ENCODE results near the gene TAGLN3. TPM values are rescaled to one million over a fixed set of nuclear protein-coding genes. Genes with fewer than 3 reads are reported as not detected.
A peak's percentile ranks its signal among the peaks of the same experiment; 100 is the strongest.

Gene TAGLN3
- total and polyA plus RNA-seq, 4 donors: not detected

GRCh38 chr3:112012205-112012992 lies 13.7 kb downstream of the TAGLN3 start:
- no peak for TF ChIP-seq YY1 (IDR thresholded peaks at IDR 0.05)
- TF ChIP-seq, protein P1, sequence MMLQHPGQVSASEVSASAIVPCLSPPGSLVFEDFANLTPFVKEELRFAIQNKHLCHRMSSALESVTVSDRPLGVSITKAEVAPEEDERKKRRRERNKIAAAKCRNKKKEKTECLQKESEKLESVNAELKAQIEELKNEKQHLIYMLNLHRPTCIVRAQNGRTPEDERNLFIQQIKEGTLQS (IDR thresholded peaks at IDR 0.05): no peak
- no peak for TF ChIP-seq RXRA (IDR thresholded peaks at IDR 0.05)
- TF ChIP-seq HNF4G (IDR thresholded peaks at IDR 0.05): no peak
- TF ChIP-seq TAF1 (conservative IDR thresholded peaks at IDR 0.05): no peak
- TF ChIP-seq, protein P2, sequence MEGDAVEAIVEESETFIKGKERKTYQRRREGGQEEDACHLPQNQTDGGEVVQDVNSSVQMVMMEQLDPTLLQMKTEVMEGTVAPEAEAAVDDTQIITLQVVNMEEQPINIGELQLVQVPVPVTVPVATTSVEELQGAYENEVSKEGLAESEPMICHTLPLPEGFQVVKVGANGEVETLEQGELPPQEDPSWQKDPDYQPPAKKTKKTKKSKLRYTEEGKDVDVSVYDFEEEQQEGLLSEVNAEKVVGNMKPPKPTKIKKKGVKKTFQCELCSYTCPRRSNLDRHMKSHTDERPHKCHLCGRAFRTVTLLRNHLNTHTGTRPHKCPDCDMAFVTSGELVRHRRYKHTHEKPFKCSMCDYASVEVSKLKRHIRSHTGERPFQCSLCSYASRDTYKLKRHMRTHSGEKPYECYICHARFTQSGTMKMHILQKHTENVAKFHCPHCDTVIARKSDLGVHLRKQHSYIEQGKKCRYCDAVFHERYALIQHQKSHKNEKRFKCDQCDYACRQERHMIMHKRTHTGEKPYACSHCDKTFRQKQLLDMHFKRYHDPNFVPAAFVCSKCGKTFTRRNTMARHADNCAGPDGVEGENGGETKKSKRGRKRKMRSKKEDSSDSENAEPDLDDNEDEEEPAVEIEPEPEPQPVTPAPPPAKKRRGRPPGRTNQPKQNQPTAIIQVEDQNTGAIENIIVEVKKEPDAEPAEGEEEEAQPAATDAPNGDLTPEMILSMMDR (IDR thresholded peaks at IDR 0.05; ENCODE audit: low read depth, low read length, missing input control): no peak
- no peak for TF ChIP-seq RAD21 (IDR thresholded peaks at IDR 0.05)
- TF ChIP-seq NR2F2 (IDR thresholded peaks at IDR 0.05): no peak
- TF ChIP-seq EGR1 (IDR thresholded peaks at IDR 0.05; ENCODE audit: low read depth in 2 of 2): no peak
- no peak for TF ChIP-seq HNF4A (conservative IDR thresholded peaks at IDR 0.05)
- no peak for TF ChIP-seq FOXA1 (IDR thresholded peaks at IDR 0.05)
- no peak for TF ChIP-seq FOXA2 (IDR thresholded peaks at IDR 0.05)
- TF ChIP-seq, protein P3, sequence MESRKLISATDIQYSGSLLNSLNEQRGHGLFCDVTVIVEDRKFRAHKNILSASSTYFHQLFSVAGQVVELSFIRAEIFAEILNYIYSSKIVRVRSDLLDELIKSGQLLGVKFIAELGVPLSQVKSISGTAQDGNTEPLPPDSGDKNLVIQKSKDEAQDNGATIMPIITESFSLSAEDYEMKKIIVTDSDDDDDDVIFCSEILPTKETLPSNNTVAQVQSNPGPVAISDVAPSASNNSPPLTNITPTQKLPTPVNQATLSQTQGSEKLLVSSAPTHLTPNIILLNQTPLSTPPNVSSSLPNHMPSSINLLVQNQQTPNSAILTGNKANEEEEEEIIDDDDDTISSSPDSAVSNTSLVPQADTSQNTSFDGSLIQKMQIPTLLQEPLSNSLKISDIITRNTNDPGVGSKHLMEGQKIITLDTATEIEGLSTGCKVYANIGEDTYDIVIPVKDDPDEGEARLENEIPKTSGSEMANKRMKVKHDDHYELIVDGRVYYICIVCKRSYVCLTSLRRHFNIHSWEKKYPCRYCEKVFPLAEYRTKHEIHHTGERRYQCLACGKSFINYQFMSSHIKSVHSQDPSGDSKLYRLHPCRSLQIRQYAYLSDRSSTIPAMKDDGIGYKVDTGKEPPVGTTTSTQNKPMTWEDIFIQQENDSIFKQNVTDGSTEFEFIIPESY (IDR thresholded peaks at IDR 0.05): no peak
- TF ChIP-seq, protein P4, sequence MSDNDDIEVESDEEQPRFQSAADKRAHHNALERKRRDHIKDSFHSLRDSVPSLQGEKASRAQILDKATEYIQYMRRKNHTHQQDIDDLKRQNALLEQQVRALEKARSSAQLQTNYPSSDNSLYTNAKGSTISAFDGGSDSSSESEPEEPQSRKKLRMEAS (IDR thresholded peaks at IDR 0.05): no peak
- Histone ChIP-seq H3K27ac (ENCODE audit: low read depth in 1 of 2, low read length in 2 of 2) (no peak overlapping the region), H3K9ac (ENCODE audit: low read depth in 1 of 2, low read length in 2 of 2) (no peak overlapping the region), H3K9me3 (ENCODE audit: control insufficient read depth in 4 of 4, low read length in 3 of 4) (no peaks in the 10 kb centered on the region), H3K36me3 (ENCODE audit: control insufficient read depth in 4 of 4, insufficient read depth in 3 of 4, low read depth in 1 of 4, low read length in 3 of 4) (no peaks in the 10 kb centered on the region), H3K4me1 (ENCODE audit: control insufficient read depth in 4 of 4, insufficient read depth in 4 of 4, low read length in 3 of 4) (peaks cover 2 to 19% (median 10%) of the 10 kb centered on the region in 4 donors), H3K4me3 (ENCODE audit: low read depth in 1 of 3, low read length in 3 of 3) (no peak overlapping the region), H3K27me3 (ENCODE audit: control insufficient read depth in 4 of 4, insufficient read depth in 4 of 4, low read length in 3 of 4) (no peaks in the 10 kb centered on the region)
- 67% methylated on average over 6 of the region's 6 CpGs for WGBS
- DNase-seq (ENCODE audit: low spot score): no peak

DNA sequence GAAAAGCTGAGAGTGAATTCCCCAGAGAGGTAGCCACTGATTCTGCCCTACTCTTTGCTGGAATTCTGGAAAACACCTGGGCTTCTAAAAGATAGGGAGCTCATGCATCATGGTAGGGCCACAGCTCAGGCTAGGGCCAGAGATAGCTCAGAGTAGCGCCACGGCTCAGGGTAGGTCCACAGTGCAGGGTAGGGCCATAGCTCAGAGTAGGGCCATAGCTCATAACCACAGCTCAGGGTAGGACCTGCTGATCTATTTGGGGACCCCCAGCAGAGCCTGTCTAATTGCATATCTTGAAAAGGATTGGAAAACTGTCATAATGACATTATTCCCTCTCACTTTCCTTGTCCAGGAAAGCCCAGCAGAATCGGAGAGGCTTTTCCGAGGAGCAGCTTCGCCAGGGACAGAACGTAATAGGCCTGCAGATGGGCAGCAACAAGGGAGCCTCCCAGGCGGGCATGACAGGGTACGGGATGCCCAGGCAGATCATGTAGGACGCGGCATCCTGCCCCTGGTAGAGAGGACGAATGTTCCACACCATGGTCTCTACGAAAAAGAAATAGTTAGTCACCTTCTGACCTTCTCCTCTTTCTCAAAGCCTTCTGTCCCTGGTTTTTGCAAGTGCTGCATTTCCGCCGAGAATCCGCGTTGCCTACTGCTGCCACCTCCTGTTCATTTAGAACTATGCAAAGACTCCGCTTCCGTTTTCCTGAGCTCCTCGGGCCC lies 14.5 kb downstream of the TAGLN3 start:
- H3K9ac ChIP-seq (ENCODE audit: low read depth in 1 of 2, low read length in 2 of 2): no peak overlapping the region
- DNase-seq (ENCODE audit: low spot score): peak; percentile 46
- TF ChIP-seq, protein P4 (IDR thresholded peaks at IDR 0.05): no peak
- TF ChIP-seq NR2F2 (IDR thresholded peaks at IDR 0.05) (peak; percentile 78), REST (IDR thresholded peaks at IDR 0.05) (no peak), RAD21 (IDR thresholded peaks at IDR 0.05) (peak; percentile 95 to 96), FOXA1 (IDR thresholded peaks at IDR 0.05) (no peak), RXRA (IDR thresholded peaks at IDR 0.05) (no peak), TAF1 (conservative IDR thresholded peaks at IDR 0.05) (no peak)
- TF ChIP-seq, protein P1 (IDR thresholded peaks at IDR 0.05): no peak
- TF ChIP-seq, protein P2 (IDR thresholded peaks at IDR 0.05; ENCODE audit: low read depth, low read length, missing input control): peak; percentile 79
- H3K4me1 ChIP-seq (ENCODE audit: control insufficient read depth in 4 of 4, insufficient read depth in 4 of 4, low read length in 3 of 4): peaks cover 2 to 13% (median 8%) of the 10 kb centered on the region in 4 donors
- no peak overlapping the region for H3K4me3 ChIP-seq (ENCODE audit: low read depth in 1 of 3, low read length in 3 of 3)
- H3K9me3 ChIP-seq (ENCODE audit: control insufficient read depth in 4 of 4, low read length in 3 of 4): no peaks in the 10 kb centered on the region
- 38% methylated on average over 19 of the region's 19 CpGs for WGBS
- no peak overlapping the region for H3K27ac ChIP-seq (ENCODE audit: low read depth in 1 of 2, low read length in 2 of 2)
- H3K27me3 ChIP-seq (ENCODE audit: control insufficient read depth in 4 of 4, insufficient read depth in 4 of 4, low read length in 3 of 4): no peaks in the 10 kb centered on the region
- H3K36me3 ChIP-seq (ENCODE audit: control insufficient read depth in 4 of 4, insufficient read depth in 3 of 4, low read depth in 1 of 4, low read length in 3 of 4): no peaks in the 10 kb centered on the region
